ENCODE data around the gene MEGF6. TPM values are rescaled to one million over a fixed set of nuclear protein-coding genes. Genes with fewer than 3 reads are reported as not detected.

Gene MEGF6
- total and polyA plus RNA-seq, 2 experiments from 2014 or later, result 11.6 to 21.9 TPM

DNA sequence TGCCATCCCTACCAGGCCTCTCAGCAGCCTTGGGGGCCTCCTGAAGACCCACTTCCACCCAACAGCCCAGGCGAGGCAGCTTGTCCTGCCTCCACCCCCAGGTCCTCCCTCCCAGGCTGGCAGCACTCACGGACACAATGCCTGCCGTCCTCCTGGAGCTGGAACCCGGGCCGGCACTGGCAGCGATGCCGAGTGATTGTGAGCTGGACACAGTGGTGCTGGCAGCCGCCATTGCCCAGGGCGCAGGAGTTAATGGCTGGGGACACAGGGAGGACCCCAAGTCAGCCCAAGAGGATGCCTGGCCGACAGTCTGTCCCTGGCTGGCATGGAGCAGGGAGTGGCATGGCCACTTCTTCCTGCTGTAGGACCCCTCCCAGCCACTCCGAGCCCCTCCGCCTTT, 96.0 kb downstream of the MEGF6 start:
- 91% methylated on average over 12 of the region's 12 CpGs for WGBS (ENCODE audit: low lambda C conversion rate, missing lambda C conversion rate)
- no peaks in the 10 kb centered on the region for H3K27me3 ChIP-seq
- TF ChIP-seq, protein P1, sequence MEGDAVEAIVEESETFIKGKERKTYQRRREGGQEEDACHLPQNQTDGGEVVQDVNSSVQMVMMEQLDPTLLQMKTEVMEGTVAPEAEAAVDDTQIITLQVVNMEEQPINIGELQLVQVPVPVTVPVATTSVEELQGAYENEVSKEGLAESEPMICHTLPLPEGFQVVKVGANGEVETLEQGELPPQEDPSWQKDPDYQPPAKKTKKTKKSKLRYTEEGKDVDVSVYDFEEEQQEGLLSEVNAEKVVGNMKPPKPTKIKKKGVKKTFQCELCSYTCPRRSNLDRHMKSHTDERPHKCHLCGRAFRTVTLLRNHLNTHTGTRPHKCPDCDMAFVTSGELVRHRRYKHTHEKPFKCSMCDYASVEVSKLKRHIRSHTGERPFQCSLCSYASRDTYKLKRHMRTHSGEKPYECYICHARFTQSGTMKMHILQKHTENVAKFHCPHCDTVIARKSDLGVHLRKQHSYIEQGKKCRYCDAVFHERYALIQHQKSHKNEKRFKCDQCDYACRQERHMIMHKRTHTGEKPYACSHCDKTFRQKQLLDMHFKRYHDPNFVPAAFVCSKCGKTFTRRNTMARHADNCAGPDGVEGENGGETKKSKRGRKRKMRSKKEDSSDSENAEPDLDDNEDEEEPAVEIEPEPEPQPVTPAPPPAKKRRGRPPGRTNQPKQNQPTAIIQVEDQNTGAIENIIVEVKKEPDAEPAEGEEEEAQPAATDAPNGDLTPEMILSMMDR (IDR thresholded peaks at IDR 0.05; ENCODE audit: poor library complexity), result no peak
- TF ChIP-seq EZH2 (IDR thresholded peaks at IDR 0.05; ENCODE audit: borderline replicate concordance), result no peak
- TF ChIP-seq EZH2phosphoT487 (IDR thresholded peaks at IDR 0.05; ENCODE audit: low read depth, severe bottlenecking, unreplicated experiment), result no peak
- H4K20me1 ChIP-seq (ENCODE audit: insufficient read depth, poor library complexity, severe bottlenecking), result no peaks in the 10 kb centered on the region
- H3K4me2 ChIP-seq, result no peak overlapping the region
- H3K36me3 ChIP-seq (replicated peaks; ENCODE audit: insufficient read depth, low read depth), result no peaks in the 10 kb centered on the region
- H3K9me2 ChIP-seq (replicated peaks; ENCODE audit: insufficient read depth), result no peaks in the 10 kb centered on the region
- no peaks in the 10 kb centered on the region for H3K79me2 ChIP-seq
- no peak overlapping the region for H3K4me3 ChIP-seq
- no peaks in the 10 kb centered on the region for H3K9me3 ChIP-seq (ENCODE audit: low read depth)
- H3K4me1 ChIP-seq (ENCODE audit: insufficient read depth), result no peaks in the 10 kb centered on the region
- no peak for DNase-seq (ENCODE audit: low spot score)
- H2AFZ ChIP-seq, result no peak overlapping the region
- no peak overlapping the region for H3K27ac ChIP-seq

DNA sequence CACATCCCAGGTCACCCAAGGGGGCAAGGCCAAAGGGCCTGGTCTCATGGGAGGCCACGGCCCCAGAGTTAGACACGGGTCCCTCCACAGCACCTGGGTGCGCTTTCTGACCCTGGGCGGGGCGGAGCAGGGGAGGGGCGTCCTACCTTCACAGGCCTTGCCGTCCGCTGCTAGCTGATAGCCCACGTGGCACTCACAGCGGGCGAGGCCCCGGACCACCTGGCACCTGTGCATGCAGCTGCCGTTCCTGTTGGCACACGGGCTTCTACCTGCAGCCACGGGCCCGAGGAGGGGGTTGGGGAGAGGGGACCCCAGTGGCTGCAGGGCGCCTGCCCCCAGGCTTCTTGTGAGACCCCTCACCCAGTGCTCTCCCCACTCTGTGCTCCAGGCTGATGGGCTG, 96.9 kb downstream of the MEGF6 start:
- no peaks in the 10 kb centered on the region for H4K20me1 ChIP-seq (ENCODE audit: insufficient read depth, poor library complexity, severe bottlenecking)
- no peak overlapping the region for H2AFZ ChIP-seq
- H3K27ac ChIP-seq, result no peak overlapping the region
- H3K36me3 ChIP-seq (replicated peaks; ENCODE audit: insufficient read depth, low read depth), result no peaks in the 10 kb centered on the region
- no peaks in the 10 kb centered on the region for H3K79me2 ChIP-seq
- WGBS (ENCODE audit: low lambda C conversion rate, missing lambda C conversion rate), result 94% methylated on average over 7 of the region's 17 CpGs
- no peak overlapping the region for H3K4me2 ChIP-seq
- no peak for DNase-seq (ENCODE audit: low spot score)
- TF ChIP-seq EZH2phosphoT487 (IDR thresholded peaks at IDR 0.05; ENCODE audit: low read depth, severe bottlenecking, unreplicated experiment), result no peak
- TF ChIP-seq, protein P1 (IDR thresholded peaks at IDR 0.05; ENCODE audit: poor library complexity), result no peak
- TF ChIP-seq EZH2 (IDR thresholded peaks at IDR 0.05; ENCODE audit: borderline replicate concordance), result no peak
- no peaks in the 10 kb centered on the region for H3K9me2 ChIP-seq (replicated peaks; ENCODE audit: insufficient read depth)
- no peak overlapping the region for H3K4me3 ChIP-seq
- no peaks in the 10 kb centered on the region for H3K4me1 ChIP-seq (ENCODE audit: insufficient read depth)
- no peaks in the 10 kb centered on the region for H3K27me3 ChIP-seq
- H3K9me3 ChIP-seq (ENCODE audit: low read depth), result no peaks in the 10 kb centered on the region

DNA sequence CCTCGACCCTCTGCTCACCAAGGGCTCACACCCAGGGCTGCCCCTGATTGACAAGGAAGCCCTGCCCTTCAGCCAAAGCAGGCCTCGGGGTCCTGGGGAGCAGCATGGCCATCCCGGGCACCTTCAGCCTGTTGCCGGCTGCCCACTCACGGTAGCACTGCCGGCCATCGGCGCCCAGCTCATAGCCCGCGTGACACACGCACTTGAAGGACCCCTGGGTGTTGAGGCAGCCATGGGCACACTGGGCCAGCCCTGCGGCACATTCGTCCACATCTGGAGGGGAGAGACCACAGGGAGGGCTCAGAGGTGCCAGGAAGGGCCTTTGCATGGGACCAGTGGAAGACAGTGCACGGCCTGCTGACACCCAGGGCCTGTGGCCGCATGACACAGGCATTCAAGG, 99.5 kb downstream of the MEGF6 start:
- H3K27me3 ChIP-seq, result no peaks in the 10 kb centered on the region
- no peak overlapping the region for H3K4me3 ChIP-seq
- H3K36me3 ChIP-seq (replicated peaks; ENCODE audit: insufficient read depth, low read depth), result no peaks in the 10 kb centered on the region
- no peaks in the 10 kb centered on the region for H3K9me3 ChIP-seq (ENCODE audit: low read depth)
- H3K4me1 ChIP-seq (ENCODE audit: insufficient read depth), result no peaks in the 10 kb centered on the region
- H3K9me2 ChIP-seq (replicated peaks; ENCODE audit: insufficient read depth), result no peaks in the 10 kb centered on the region
- no peak overlapping the region for H3K4me2 ChIP-seq
- DNase-seq (ENCODE audit: low spot score), result no peak
- no peaks in the 10 kb centered on the region for H4K20me1 ChIP-seq (ENCODE audit: insufficient read depth, poor library complexity, severe bottlenecking)
- WGBS (ENCODE audit: low lambda C conversion rate, missing lambda C conversion rate), result 95% methylated on average over 14 of the region's 15 CpGs
- TF ChIP-seq, protein P1 (IDR thresholded peaks at IDR 0.05; ENCODE audit: poor library complexity), result no peak
- TF ChIP-seq EZH2 (IDR thresholded peaks at IDR 0.05; ENCODE audit: borderline replicate concordance) (no peak), EZH2phosphoT487 (IDR thresholded peaks at IDR 0.05; ENCODE audit: low read depth, severe bottlenecking, unreplicated experiment) (no peak)
- no peaks in the 10 kb centered on the region for H3K79me2 ChIP-seq
- no peak overlapping the region for H2AFZ ChIP-seq
- H3K27ac ChIP-seq, result no peak overlapping the region

DNA sequence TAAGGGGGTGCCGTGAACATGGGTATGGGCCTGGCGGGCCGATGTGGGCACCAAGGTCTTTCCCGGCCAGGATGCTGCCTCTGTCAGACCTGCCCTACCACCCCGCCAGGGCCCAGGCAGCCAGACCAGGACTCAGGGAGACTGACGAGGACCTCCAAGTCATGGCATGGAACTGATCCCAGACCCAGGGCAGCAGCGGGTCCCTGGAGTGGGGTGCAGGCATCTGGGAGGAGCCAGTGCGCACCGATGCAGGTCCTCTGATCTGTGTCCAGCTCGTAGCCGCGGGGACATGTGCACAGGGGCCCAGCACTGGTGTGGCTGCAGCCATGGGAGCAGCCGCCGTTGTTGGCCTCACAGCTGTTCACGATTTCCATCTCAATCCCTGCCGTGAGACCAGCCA, 100.0 kb downstream of the MEGF6 start:
- Histone ChIP-seq H3K9me3 (ENCODE audit: low read depth) (no peaks in the 10 kb centered on the region), H2AFZ (no peak overlapping the region), H3K27ac (no peak overlapping the region), H3K27me3 (no peaks in the 10 kb centered on the region), H3K4me1 (ENCODE audit: insufficient read depth) (no peaks in the 10 kb centered on the region), H3K9me2 (replicated peaks; ENCODE audit: insufficient read depth) (no peaks in the 10 kb centered on the region), H3K36me3 (replicated peaks; ENCODE audit: insufficient read depth, low read depth) (no peaks in the 10 kb centered on the region), H3K4me2 (no peak overlapping the region), H4K20me1 (ENCODE audit: insufficient read depth, poor library complexity, severe bottlenecking) (no peaks in the 10 kb centered on the region), H3K4me3 (no peak overlapping the region), H3K79me2 (no peaks in the 10 kb centered on the region)
- DNase-seq (ENCODE audit: low spot score), result no peak
- TF ChIP-seq, protein P1 (IDR thresholded peaks at IDR 0.05; ENCODE audit: poor library complexity), result no peak
- TF ChIP-seq EZH2phosphoT487 (IDR thresholded peaks at IDR 0.05; ENCODE audit: low read depth, severe bottlenecking, unreplicated experiment) (no peak), EZH2 (IDR thresholded peaks at IDR 0.05; ENCODE audit: borderline replicate concordance) (no peak)
- 90% methylated on average over 16 of the region's 16 CpGs for WGBS (ENCODE audit: low lambda C conversion rate, missing lambda C conversion rate)

Data from hepatocyte (in vitro differentiated cells).